HG03469 (cell line): Measurements from ENCODE around the gene KIF21A.
"Not testable (repeated sequence)": the region's sequence is repeated elsewhere in the genome, so short reads cannot be mapped to it uniquely, and the experiment has no call there.

Source experiments
- ATAC-seq: cut with Tn5 transposase; IDR thresholded peaks from one replicate; pipeline ENCODE4 v1.9.1; 2021; ENCODE audit warnings: mild to moderate bottlenecking, moderate library complexity, moderate number of reproducible peaks; ENCODE audit not compliant: unreplicated experiment

KIF21A gene, protein sequence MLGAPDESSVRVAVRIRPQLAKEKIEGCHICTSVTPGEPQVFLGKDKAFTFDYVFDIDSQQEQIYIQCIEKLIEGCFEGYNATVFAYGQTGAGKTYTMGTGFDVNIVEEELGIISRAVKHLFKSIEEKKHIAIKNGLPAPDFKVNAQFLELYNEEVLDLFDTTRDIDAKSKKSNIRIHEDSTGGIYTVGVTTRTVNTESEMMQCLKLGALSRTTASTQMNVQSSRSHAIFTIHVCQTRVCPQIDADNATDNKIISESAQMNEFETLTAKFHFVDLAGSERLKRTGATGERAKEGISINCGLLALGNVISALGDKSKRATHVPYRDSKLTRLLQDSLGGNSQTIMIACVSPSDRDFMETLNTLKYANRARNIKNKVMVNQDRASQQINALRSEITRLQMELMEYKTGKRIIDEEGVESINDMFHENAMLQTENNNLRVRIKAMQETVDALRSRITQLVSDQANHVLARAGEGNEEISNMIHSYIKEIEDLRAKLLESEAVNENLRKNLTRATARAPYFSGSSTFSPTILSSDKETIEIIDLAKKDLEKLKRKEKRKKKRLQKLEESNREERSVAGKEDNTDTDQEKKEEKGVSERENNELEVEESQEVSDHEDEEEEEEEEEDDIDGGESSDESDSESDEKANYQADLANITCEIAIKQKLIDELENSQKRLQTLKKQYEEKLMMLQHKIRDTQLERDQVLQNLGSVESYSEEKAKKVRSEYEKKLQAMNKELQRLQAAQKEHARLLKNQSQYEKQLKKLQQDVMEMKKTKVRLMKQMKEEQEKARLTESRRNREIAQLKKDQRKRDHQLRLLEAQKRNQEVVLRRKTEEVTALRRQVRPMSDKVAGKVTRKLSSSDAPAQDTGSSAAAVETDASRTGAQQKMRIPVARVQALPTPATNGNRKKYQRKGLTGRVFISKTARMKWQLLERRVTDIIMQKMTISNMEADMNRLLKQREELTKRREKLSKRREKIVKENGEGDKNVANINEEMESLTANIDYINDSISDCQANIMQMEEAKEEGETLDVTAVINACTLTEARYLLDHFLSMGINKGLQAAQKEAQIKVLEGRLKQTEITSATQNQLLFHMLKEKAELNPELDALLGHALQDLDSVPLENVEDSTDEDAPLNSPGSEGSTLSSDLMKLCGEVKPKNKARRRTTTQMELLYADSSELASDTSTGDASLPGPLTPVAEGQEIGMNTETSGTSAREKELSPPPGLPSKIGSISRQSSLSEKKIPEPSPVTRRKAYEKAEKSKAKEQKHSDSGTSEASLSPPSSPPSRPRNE (N-terminal part only)

DNA sequence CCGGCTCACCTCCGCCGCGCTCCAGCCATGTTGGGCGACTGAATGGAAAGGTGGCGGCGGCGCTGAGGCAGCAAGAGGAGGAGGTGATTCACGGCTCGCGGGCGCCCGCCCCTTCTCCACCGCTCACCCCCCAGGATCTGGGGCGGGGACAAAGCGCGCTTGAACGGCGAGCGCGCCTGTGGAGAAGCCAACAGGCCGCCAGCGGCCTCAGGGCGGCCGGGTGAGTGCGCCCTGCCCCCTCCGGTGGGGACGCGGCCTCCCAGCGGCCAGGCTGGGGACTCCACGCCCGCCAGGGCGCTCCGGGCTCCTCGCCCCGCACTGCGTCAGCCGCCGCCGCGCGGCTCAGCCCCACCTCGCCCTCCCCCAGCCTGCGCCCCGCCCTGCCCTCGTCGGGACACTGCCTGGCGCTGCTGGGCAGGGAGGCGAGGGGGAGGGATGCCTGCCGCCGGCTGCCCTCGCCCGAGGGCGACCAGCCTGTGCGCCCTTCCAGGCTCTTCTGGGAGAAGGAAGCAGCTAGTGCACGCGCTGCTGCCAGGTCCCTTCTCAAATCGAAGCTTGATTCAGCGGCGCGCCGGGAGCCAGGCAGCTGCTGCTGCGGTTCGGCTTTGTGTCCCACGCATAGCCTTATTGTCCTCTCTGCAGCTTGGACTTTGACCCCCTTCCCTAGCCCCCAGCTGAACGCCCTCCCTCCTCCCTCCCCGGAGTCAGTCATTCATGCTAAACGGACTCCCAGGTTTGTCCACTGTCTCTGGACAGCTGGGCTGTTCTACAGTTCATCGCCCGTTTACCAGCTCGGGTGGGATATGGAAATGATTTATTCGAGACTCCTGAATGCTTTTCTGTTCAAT lies at the start of gene KIF21A:
KIF21A (minus strand) TSS at position 40 of the 848 bp plus-strand sequence. CDS start 150 bp downstream, outside the sequence.
- peak; percentile 92 for ATAC-seq

- no peak for ATAC-seq
Measured at GRCh38 chr12:39490500-39491282, 47.8 kb upstream of the KIF21A start.

DNA sequence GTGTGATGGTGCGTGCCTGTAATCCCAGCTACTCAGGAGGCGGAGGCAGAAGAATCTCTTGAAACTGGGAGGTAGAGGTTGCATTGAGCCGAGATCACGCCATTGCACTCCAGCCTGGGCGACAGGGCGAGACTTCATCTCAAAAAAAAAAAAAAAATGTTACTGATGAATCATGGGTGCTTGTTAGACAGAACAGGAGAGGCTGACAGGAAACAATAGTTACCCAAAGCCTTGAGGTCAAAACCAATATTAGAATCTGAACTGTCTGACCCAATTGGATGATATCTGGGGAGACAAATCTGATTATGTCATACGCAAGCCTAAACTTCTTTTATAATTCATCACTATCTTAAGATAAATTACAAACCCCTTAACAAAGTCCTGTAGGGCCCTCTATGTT lies 40.7 kb upstream of the KIF21A start:
- ATAC-seq = no peak

- ATAC-seq = no peak
Measured at GRCh38 chr12:39483042-39483441, 40.1 kb upstream of the KIF21A start.

DNA sequence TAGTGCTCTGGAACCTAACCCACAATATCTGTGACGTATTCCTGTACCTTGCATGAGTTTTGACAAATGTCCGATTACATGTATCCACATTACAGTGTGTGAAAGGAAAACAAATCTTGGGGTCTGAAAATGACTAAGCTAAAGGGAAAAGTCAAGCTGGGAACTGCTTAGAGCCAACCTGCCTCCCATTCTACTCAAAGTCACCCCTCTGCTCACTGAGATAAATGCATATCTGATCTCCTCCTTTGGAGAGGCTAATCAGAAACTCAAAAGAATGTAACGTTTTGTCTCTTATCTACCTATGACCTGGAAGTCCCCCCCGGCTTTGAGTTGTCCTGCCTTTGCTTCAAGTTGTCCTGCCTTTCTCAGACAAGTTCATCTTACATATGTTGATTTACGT lies 34.0 kb upstream of the KIF21A start:
- ATAC-seq = no peak

GRCh38 chr12:39476121-39476520 lies 33.2 kb upstream of the KIF21A start:
- ATAC-seq = no peak

DNA sequence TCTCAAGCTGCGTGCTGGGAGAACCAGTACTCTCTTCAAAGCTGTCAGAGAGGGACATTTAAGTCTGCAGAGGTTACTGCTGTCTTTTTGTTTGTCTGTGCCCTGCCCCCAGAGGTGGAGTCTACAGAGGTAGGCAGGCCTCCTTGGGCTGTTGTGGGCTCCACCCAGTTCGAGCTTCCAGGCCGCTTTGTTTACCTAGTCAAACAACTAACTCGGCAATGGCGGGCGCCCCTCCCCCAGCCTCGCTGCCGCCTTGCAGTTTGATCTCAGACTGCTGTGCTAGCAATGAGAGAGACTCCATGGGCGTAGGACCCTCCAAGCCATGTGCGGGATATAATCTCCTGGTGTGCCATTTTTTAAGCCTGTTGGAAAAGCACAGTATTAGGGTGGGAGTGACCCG lies 32.2 kb upstream of the KIF21A start:
- ATAC-seq = not testable (repeated sequence)

GRCh38 chr12:39467432-39467870 lies 24.5 kb upstream of the KIF21A start:
- peak; percentile 84 for ATAC-seq

DNA sequence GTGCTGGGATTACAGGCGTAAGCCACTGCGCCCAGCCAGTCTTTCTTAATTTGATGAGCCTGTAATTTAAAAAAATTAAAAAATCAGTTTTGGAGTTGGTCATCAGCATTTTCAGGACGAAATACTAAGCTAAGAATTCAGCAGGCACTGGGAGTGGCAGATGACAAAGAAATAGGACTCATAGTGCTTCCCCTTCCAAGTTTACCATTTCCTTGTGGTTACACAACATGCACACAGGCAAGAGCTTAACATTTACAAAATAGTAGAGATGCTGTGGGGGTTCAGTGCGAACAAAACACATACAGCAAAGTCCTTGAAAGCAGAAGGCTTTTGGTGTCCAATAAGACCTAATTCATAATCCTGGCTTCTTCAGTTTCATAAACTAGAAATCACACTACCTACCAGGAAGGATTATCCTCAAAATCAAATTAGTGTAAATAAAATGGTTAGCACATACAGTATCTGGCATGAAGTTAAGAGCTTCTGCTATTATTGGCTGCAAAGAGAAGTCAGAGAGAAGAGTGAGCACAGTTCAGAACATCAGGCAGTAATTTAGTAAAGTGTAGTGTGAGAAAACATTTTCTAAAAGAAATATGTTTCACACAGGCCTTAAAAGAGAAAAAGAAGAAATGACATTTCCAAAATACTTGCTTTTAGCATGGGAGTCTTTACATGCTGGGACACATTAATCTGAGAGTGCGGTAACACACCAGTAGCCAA lies 22.2 kb upstream of the KIF21A start:
- no peak for ATAC-seq

DNA sequence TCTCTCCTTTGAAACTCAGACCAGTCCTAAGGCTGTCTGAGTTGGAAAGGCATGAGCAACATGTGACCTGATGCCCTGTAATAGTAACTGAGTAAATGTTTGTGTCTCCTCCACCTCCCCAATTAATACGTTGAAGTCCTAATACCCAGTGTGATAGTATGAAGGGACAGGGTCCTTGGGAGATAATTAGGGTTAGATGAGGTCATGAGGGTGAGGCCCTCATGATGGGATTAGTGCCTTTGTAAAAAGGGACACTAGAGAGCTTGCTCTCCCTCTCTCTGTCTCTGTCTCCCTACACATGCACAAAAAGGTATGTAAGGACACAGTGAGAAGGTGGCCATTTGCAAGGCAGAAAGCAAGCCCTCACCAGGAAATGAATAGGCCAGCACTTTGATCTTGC lies 18.1 kb upstream of the KIF21A start:
- no peak for ATAC-seq

GRCh38 chr12:39459027-39459434 lies 16.1 kb upstream of the KIF21A start:
- no peak for ATAC-seq

- ATAC-seq = no peak
Measured at GRCh38 chr12:39451977-39452376, 9.1 kb upstream of the KIF21A start.

GRCh38 chr12:39448038-39448437 lies 5.1 kb upstream of the KIF21A start:
- no peak for ATAC-seq

DNA sequence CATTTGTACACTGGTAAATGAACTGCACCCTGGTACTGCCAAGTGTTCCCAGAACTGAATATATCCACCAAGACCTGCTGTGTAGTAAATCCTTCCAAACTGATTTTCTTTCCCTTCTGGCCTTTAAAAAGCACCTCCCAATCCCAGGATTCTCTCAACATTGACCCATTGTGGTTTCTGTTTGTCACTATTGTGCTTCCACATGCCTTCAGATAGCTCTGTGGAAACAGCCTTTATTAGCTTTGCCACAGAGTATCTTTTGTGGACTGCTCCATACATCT lies 949 bp upstream of the KIF21A start:
- no peak for ATAC-seq

DNA sequence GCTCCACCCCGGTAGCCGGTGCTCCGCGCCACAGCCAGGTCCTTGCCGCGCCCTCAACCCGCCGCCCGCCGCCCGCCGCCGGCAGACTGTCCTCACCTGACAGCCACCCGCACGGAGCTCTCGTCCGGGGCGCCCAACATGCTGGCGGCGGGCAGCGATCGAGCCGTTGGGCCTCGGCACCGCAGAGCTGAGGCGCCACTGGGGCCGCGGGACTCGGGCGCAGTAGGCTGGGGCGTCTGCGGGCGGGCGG lies 164 bp downstream of the KIF21A start:
- ATAC-seq = peak; percentile 11

- peak; percentile 0 for ATAC-seq
Measured at GRCh38 chr12:39441963-39442830, 723 bp downstream of the KIF21A start.

DNA sequence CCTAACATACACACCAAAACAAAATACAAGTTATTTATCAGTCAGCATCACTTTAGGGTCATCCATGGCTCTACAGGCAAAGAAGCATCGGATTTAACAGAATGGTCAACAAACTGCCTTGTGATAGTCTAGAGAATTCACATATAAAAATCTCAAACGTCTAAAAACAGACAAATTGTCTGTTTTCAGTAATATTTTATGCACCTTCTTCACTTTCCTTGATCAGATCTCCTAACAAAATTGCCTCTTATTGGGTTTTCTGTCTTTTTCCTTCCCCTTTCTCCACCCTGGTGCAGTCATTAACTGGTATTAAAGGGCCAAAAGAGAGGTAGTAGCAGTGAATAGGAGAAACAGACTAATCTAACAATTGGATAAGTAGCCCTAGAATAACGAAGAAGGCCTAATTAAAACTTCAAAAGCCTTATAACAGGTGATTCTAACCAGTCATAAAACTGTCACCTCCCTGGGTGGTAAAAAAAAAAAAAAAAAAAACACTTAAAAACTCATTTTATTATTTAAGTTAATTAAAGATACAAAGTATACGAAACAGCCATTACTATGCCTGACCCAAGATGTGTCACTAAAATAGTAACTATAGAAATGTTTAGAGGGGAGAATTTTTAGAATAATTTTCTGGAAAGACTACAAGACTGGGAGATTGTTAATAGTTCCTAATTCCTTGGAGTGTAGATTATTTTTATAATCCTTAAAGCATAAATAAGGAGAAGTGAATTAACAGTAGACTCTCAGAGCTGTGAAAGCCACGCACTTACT lies 1.5 kb downstream of the KIF21A start:
- ATAC-seq = no peak
